Parathyroid adenoma (tissue), 2 donors: ENCODE data around the gene TSPAN11.

Experiments
- H2AFZ ChIP-seq: fragments of 300-600 bp; sonication (generic); one replicate; pipeline ENCODE4 v1.7.0; 2017; ENCODE audit warnings: antibody characterized with exemption, mild to moderate bottlenecking
- H3K27ac ChIP-seq: fragments of 300-600 bp; sonication (generic); one replicate; pipeline ENCODE4 v1.7.0; 2017
- H3K27me3 ChIP-seq: fragments of 300-600 bp; sonication (generic); one replicate; pipeline ENCODE4 v1.7.0; 2017; ENCODE audit warnings: low read length; ENCODE audit not compliant: control insufficient read depth, insufficient read depth
- H3K36me3 ChIP-seq: fragments of 300-600 bp; sonication (generic); one replicate; pipeline ENCODE4 v1.7.0; 2017; ENCODE audit warnings: low read length; ENCODE audit not compliant: control insufficient read depth, insufficient read depth
- H3K4me1 ChIP-seq: fragments of 300-600 bp; sonication (generic); one replicate; pipeline ENCODE4 v1.7.0; 2017; ENCODE audit warnings: control low read depth
- H3K4me2 ChIP-seq: fragments of 300-600 bp; sonication (generic); one replicate; pipeline ENCODE4 v1.7.0; 2017; ENCODE audit warnings: low read length
- H3K4me3 ChIP-seq: fragments of 300-600 bp; sonication (generic); one replicate; pipeline ENCODE4 v1.7.0; 2017; ENCODE audit warnings: low read depth, low read length
- H3K79me2 ChIP-seq: fragments of 300-600 bp; sonication (generic); one replicate; pipeline ENCODE4 v1.7.0; 2017; ENCODE audit warnings: control low read depth
- H3K9ac ChIP-seq: fragments of 300-600 bp; sonication (generic); one replicate; pipeline ENCODE4 v1.7.0; 2017; ENCODE audit warnings: mild to moderate bottlenecking
- H3K9me3 ChIP-seq: fragments of 300-600 bp; sonication (generic); one replicate; pipeline ENCODE4 v1.7.0; 2017; ENCODE audit warnings: low read length; ENCODE audit not compliant: control insufficient read depth
- CTCF ChIP-seq: fragments of 300-600 bp; sonication (generic); IDR thresholded peaks from one replicate; pipeline ENCODE4 v1.7.0; 2017; ENCODE audit warnings: antibody characterized with exemption, mild to moderate bottlenecking
- donor health status: primary hyperparathyroidism.

Gene TSPAN11

GRCh38 chr12:30902001-30902400, 24.5 kb upstream of the TSPAN11 start:
- H3K79me2 ChIP-seq, result no peaks in the 10 kb centered on the region
- no peak overlapping the region for H3K9ac ChIP-seq
- TF ChIP-seq CTCF, result no peak
- H3K4me1 ChIP-seq, result peaks cover 7% of the 10 kb centered on the region
- H3K36me3 ChIP-seq, result no peaks in the 10 kb centered on the region
- H3K9me3 ChIP-seq, result no peaks in the 10 kb centered on the region
- no peaks in the 10 kb centered on the region for H3K27me3 ChIP-seq
- H3K27ac ChIP-seq, result no peak overlapping the region
- H2AFZ ChIP-seq, result no peak overlapping the region
- no peak overlapping the region for H3K4me2 ChIP-seq
- no peak overlapping the region for H3K4me3 ChIP-seq

GRCh38 chr12:30902596-30902995, 24.0 kb upstream of the TSPAN11 start:
- Histone ChIP-seq H2AFZ (no peak overlapping the region), H3K79me2 (no peaks in the 10 kb centered on the region), H3K9me3 (no peaks in the 10 kb centered on the region), H3K27me3 (no peaks in the 10 kb centered on the region), H3K4me3 (no peak overlapping the region), H3K36me3 (no peaks in the 10 kb centered on the region), H3K9ac (no peak overlapping the region), H3K4me1 (peaks cover 7% of the 10 kb centered on the region), H3K27ac (no peak overlapping the region), H3K4me2 (no peak overlapping the region)
- TF ChIP-seq CTCF, result no peak

- Histone ChIP-seq H3K4me2 (no peak overlapping the region), H3K9me3 (no peaks in the 10 kb centered on the region), H3K36me3 (no peaks in the 10 kb centered on the region), H3K79me2 (no peaks in the 10 kb centered on the region), H3K9ac (no peak overlapping the region), H3K4me3 (no peak overlapping the region), H3K27me3 (no peaks in the 10 kb centered on the region), H2AFZ (no peak overlapping the region), H3K4me1 (peaks cover 24% of the 10 kb centered on the region), H3K27ac (no peak overlapping the region)
- TF ChIP-seq CTCF, result no peak
Observed at GRCh38 chr12:30905463-30906009, 21.0 kb upstream of the TSPAN11 start.

GRCh38 chr12:30908076-30908721, 18.3 kb upstream of the TSPAN11 start:
- Histone ChIP-seq H2AFZ (peak overlapping the region; percentile 7), H3K9me3 (no peaks in the 10 kb centered on the region), H3K4me2 (no peak overlapping the region), H3K4me1 (peaks cover 17% of the 10 kb centered on the region), H3K27me3 (no peaks in the 10 kb centered on the region), H3K4me3 (no peak overlapping the region), H3K27ac (peak overlapping the region; percentile 69), H3K36me3 (no peaks in the 10 kb centered on the region), H3K9ac (no peak overlapping the region), H3K79me2 (no peaks in the 10 kb centered on the region)
- TF ChIP-seq CTCF, result no peak
